Measurements from ENCODE around the gene DMPK.

DNA sequence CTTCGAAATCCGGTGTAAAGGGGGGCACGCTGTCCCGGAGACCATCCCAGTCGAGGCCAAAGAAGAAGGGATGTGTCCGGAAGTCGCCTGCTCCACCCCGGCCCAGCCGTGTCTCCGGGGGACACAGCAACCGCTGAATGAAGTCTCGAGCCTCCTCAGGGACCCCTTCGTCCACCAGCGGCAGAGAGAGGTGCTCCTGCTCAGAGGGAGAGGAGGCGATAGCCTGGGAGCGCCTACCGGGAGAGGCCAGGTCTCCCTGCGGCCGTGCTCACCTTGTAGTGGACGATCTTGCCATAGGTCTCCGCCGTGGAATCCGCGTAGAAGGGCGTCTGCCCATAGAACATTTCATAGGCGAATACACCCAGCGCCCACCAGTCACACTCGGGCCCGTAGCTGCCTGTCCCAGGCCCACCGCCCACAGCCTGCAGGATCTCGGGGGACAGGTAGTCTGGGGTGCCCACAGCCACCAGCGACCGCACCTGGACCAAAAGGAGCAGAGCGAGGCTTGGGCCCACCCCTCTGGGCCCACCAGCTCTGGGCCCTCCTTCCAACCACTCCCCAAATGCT lies 4.8 kb downstream of the DMPK start:
- TF ChIP-seq RAD21 (conservative IDR thresholded peaks at IDR 0.05) (no peak), POLR2AphosphoS5 (IDR thresholded peaks at IDR 0.05) (no peak), EP300 (conservative IDR thresholded peaks at IDR 0.05; ENCODE audit: poor library complexity, severe bottlenecking) (no peak), EZH2 (IDR thresholded peaks at IDR 0.05; ENCODE audit: borderline replicate concordance, insufficient read depth, low read length, poor library complexity, severe bottlenecking) (no peak)
- TF ChIP-seq, protein P1, sequence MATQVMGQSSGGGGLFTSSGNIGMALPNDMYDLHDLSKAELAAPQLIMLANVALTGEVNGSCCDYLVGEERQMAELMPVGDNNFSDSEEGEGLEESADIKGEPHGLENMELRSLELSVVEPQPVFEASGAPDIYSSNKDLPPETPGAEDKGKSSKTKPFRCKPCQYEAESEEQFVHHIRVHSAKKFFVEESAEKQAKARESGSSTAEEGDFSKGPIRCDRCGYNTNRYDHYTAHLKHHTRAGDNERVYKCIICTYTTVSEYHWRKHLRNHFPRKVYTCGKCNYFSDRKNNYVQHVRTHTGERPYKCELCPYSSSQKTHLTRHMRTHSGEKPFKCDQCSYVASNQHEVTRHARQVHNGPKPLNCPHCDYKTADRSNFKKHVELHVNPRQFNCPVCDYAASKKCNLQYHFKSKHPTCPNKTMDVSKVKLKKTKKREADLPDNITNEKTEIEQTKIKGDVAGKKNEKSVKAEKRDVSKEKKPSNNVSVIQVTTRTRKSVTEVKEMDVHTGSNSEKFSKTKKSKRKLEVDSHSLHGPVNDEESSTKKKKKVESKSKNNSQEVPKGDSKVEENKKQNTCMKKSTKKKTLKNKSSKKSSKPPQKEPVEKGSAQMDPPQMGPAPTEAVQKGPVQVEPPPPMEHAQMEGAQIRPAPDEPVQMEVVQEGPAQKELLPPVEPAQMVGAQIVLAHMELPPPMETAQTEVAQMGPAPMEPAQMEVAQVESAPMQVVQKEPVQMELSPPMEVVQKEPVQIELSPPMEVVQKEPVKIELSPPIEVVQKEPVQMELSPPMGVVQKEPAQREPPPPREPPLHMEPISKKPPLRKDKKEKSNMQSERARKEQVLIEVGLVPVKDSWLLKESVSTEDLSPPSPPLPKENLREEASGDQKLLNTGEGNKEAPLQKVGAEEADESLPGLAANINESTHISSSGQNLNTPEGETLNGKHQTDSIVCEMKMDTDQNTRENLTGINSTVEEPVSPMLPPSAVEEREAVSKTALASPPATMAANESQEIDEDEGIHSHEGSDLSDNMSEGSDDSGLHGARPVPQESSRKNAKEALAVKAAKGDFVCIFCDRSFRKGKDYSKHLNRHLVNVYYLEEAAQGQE (IDR thresholded peaks at IDR 0.05; ENCODE audit: borderline replicate concordance): no peak
- TF ChIP-seq, protein P2, sequence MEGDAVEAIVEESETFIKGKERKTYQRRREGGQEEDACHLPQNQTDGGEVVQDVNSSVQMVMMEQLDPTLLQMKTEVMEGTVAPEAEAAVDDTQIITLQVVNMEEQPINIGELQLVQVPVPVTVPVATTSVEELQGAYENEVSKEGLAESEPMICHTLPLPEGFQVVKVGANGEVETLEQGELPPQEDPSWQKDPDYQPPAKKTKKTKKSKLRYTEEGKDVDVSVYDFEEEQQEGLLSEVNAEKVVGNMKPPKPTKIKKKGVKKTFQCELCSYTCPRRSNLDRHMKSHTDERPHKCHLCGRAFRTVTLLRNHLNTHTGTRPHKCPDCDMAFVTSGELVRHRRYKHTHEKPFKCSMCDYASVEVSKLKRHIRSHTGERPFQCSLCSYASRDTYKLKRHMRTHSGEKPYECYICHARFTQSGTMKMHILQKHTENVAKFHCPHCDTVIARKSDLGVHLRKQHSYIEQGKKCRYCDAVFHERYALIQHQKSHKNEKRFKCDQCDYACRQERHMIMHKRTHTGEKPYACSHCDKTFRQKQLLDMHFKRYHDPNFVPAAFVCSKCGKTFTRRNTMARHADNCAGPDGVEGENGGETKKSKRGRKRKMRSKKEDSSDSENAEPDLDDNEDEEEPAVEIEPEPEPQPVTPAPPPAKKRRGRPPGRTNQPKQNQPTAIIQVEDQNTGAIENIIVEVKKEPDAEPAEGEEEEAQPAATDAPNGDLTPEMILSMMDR (IDR thresholded peaks at IDR 0.05; ENCODE audit: poor library complexity, severe bottlenecking): no peak

All from neural cell (in vitro differentiated cells).